Mammary epithelial cell (primary cell): ENCODE results near the gene CD63.

ENCODE experiments used
- CTCF ChIP-seq, 2 donors: IDR thresholded peaks in 1 of 2; conservative IDR thresholded peaks in 1 of 2; 2 replicates each; pipeline ENCODE4 v1.5.1; 2011 to 2012; ENCODE audit warnings: inconsistent platforms in 2 of 2, low read length in 2 of 2, mild to moderate bottlenecking in 2 of 2, control low read depth in 1 of 2, low read depth in 1 of 2; ENCODE audit not compliant: insufficient read depth in 1 of 2; ENCODE audit errors: extremely low read depth in 1 of 2
- EZH2 ChIP-seq: IDR thresholded peaks from 2 replicates; pipeline ENCODE4 v1.6.1; 2012; ENCODE audit warnings: low read length, inconsistent platforms, borderline replicate concordance

GRCh38 chr12:55687746-55688145 lies 41.1 kb downstream of the CD63 start:
- TF ChIP-seq CTCF (conservative IDR thresholded peaks at IDR 0.05 in 1 of 2, IDR thresholded peaks at IDR 0.05 in 1 of 2; ENCODE audit: extremely low read depth in 1 of 2, insufficient read depth in 1 of 2, low read depth in 1 of 2, low read length in 2 of 2) (no peak), EZH2 (no peak)
